Kidney tubule cell (primary cell): ENCODE data around the gene ITPKB.
"Not testable (repeated sequence)": the region's sequence is repeated elsewhere in the genome, so short reads cannot be mapped to it uniquely, and the experiment has no call there.

Experiments used
- DNase-seq: peaks from one replicate; pipeline ENCODE4 v3.0.0-alpha.2; 2018; ENCODE audit warnings: low spot score

ITPKB gene

GRCh38 chr1:226738995-226739695 is at the start of gene ITPKB:
TSS of gene ITPKB (minus strand) at chr1:226739282. CDS start at chr1:226737458, 1,824 bp downstream.
- DNase-seq: peak; percentile 59

- DNase-seq: no peak
Observed at GRCh38 chr1:226787638-226788037, 48.6 kb upstream of the ITPKB start.

- DNase-seq: no peak
Observed at GRCh38 chr1:226787071-226787470, 48.0 kb upstream of the ITPKB start.

GRCh38 chr1:226786550-226786949 is 47.5 kb upstream of the ITPKB start:
- no peak for DNase-seq

DNA sequence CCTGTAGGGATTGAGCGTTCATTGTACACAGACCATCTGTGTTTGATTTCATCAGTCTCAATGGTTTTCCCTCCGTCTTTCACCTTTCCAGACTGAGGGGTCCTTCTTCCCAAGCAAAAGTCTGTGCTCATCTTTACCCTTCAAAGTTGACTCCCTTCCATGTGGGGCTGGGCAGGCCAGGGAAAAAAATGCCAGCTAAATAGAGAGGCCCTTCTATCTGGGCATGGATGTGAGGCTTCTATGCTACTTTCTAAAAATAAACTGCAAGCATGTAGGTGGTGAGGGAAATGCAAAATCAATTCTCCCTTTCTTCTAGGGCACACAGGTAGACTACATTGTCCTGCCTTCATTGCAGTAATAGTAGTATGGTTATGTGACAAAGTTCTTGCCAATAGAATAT is 46.7 kb upstream of the ITPKB start:
- DNase-seq: no peak

GRCh38 chr1:226784081-226785049 is 45.3 kb upstream of the ITPKB start:
- no peak for DNase-seq

GRCh38 chr1:226782845-226783601 is 43.9 kb upstream of the ITPKB start:
- peak; percentile 69 for DNase-seq

- no peak for DNase-seq
Observed at GRCh38 chr1:226781937-226782609, 43.0 kb upstream of the ITPKB start.

GRCh38 chr1:226779561-226779960 is 40.5 kb upstream of the ITPKB start:
- peak; percentile 21 for DNase-seq

GRCh38 chr1:226778657-226779058 is 39.6 kb upstream of the ITPKB start:
- peak; percentile 94 for DNase-seq

DNA sequence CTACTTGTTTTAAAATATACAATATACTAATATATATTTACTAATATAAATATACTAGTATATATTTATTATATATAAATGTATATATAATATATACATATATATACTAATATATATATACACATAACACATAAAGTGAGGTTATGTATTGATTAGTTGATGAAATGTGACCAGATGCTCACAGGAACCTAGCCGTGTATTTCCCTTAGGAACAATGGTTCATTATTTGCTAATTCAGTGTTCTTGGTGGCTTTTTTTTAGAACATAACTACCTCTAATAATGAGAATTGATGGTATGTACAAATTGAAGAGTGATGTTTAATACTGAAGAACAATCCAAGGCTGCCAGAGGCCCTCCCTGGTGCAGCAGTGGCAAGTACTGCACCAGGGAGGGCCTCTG is 37.9 kb upstream of the ITPKB start:
- DNase-seq: no peak

- DNase-seq: no peak
Observed at GRCh38 chr1:226776066-226776465, 37.0 kb upstream of the ITPKB start.

- DNase-seq: no peak
Observed at GRCh38 chr1:226772446-226773139, 33.5 kb upstream of the ITPKB start.

GRCh38 chr1:226767170-226767569 is 28.1 kb upstream of the ITPKB start:
- DNase-seq: not testable (repeated sequence)

DNA sequence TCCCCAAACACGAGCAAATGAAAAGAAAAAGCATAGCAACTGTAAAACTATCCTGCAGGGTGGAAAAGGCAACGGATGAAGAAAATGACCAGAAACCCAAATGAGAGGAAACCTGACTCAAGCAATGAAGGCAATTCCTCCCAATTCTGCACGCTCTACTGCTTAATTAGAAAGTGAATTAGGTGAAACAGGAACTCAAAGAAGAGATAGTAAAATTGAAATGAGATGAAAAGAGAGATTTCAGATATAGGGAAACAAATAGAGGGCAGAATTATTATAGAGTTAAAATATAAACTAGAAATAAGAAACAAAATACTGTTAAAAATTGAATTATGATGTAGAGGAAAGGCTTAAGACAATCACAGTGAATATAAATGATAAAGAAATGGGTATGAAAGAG is 27.5 kb upstream of the ITPKB start:
- DNase-seq: no peak

GRCh38 chr1:226764533-226764932 is 25.5 kb upstream of the ITPKB start:
- no peak for DNase-seq

- DNase-seq: peak; percentile 70
Observed at GRCh38 chr1:226763905-226764264, 24.8 kb upstream of the ITPKB start.

DNA sequence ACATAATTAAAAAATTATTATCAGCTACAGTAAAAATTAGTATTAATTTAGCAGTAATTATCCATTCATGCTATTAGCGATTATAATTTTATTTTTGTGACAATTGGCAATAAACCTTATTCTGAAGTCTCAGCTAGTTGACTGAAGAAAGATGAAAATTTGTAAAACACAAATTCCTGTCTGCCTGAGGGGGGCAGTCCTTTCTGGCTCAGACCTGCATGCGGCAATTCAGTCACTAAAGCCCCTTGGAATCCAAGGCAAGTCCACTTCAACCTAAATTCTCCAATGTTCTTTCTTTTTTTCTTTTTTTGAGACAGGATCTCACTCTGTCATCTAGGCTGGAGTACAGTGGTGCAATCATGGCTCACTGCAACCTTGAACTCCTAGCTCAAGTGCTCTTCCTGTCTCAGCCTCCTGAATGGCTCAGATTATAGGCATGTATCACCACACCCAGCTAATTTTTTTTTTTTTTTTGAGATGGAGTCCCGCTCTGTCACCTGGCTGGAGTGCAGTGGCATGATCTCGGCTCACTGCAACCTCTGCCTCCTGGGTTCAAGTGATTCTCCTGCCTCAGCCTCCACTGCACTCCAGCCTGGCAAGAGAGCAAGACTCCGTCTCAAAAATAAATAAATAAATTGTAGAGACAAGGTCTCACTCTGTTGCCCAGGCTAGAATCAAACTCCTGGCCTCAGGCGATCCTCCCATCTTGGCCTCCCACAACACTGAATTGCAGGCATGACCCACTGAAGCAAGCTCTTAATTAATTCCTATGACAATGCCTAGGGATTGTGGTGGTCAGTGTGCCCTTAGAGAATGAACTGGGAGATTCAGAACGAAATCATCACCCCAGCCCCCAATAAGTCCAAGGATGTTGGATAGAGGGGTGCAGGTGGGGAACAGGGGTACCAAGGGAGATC is 24.2 kb upstream of the ITPKB start:
- no peak for DNase-seq

DNA sequence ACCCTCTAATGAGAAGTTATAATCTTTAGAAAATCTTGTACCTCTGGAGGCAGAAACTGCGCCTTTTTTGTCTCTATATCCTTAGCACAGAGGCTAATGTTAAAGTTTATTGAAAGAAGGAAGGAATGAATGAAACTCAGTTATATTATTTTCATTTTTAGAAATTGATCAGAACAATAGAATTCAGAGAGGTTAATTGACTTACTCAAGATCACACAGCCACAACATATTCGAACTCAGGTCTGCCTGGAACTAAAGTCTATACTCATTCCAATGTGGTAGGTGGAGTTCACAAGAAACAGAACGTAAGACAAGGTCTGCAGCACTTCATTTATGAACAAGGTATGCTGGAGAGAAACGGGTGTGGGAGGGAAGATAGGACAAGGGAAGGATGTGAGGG is 23.0 kb upstream of the ITPKB start:
- no peak for DNase-seq

GRCh38 chr1:226761322-226761721 is 22.2 kb upstream of the ITPKB start:
- DNase-seq: no peak
